Loucy (cell line): Measurements from ENCODE around the gene DUSP2.
A peak's percentile ranks its signal among the peaks of the same experiment; 100 is the strongest.

Experiments
- H2AFZ ChIP-seq: fragments of 200-600 bp; sonication (generic); 2 replicates; pipeline ENCODE4 v1.6.0; 2016; ENCODE audit warnings: antibody characterized with exemption, mild to moderate bottlenecking, low read length, moderate library complexity
- H3F3A ChIP-seq: fragments of 200-600 bp; 2 replicates; pipeline ENCODE4 v1.6.0; 2016; ENCODE audit warnings: antibody characterized with exemption, low read depth, mild to moderate bottlenecking
- H3K27me3 ChIP-seq: fragments of 200-600 bp; sonication (generic); 2 replicates; pipeline ENCODE4 v1.6.1; 2014; ENCODE audit warnings: low read length, mild to moderate bottlenecking; ENCODE audit not compliant: insufficient read depth, poor library complexity, severe bottlenecking
- H3K36me3 ChIP-seq: fragments of 200-600 bp; sonication (generic); 2 replicates; pipeline ENCODE4 v1.6.1; 2016; ENCODE audit warnings: low read length; ENCODE audit not compliant: insufficient read depth
- H3K4me1 ChIP-seq: fragments of 200-600 bp; sonication (generic); 2 replicates; pipeline ENCODE4 v1.5.1; 2014; ENCODE audit warnings: low read length, mild to moderate bottlenecking; ENCODE audit not compliant: insufficient read depth, poor library complexity, severe bottlenecking
- H3K4me2 ChIP-seq: fragments of 200-600 bp; sonication (generic); 2 replicates; pipeline ENCODE4 v1.6.0; 2014; ENCODE audit warnings: antibody characterized with exemption, low read length, low read depth, mild to moderate bottlenecking; ENCODE audit not compliant: poor library complexity, severe bottlenecking
- H3K4me3 ChIP-seq: fragments of 200-600 bp; sonication (generic); 2 replicates; pipeline ENCODE4 v1.5.1; 2014; ENCODE audit warnings: low read length, mild to moderate bottlenecking, mixed read lengths; ENCODE audit not compliant: poor library complexity, severe bottlenecking
- H3K79me2 ChIP-seq: fragments of 200-600 bp; sonication (generic); 2 replicates; pipeline ENCODE4 v1.6.1; 2014; ENCODE audit warnings: low read length; ENCODE audit not compliant: insufficient read depth
- H3K9ac ChIP-seq: fragments of 200-600 bp; sonication (generic); 2 replicates; pipeline ENCODE4 v1.6.0; 2014; ENCODE audit warnings: mild to moderate bottlenecking, low read depth, low read length, moderate library complexity; ENCODE audit not compliant: poor library complexity, severe bottlenecking
- H3K9me2 ChIP-seq: fragments of 200-600 bp; sonication (generic); replicated peaks from 2 replicates; pipeline ENCODE4 v1.6.1; 2016; ENCODE audit warnings: low read depth, low read length, mixed read lengths
- H3K9me3 ChIP-seq: fragments of 200-600 bp; sonication (generic); 2 replicates; pipeline ENCODE4 v1.6.1; 2014; ENCODE audit warnings: mild to moderate bottlenecking, antibody characterized with exemption, low read length, low read depth; ENCODE audit not compliant: insufficient read depth
- H4K20me1 ChIP-seq: fragments of 200-600 bp; sonication (generic); 2 replicates; pipeline ENCODE4 v1.6.0; 2014; ENCODE audit warnings: antibody characterized with exemption, low read length, mild to moderate bottlenecking; ENCODE audit not compliant: insufficient read depth, poor library complexity, severe bottlenecking
- EZH2phosphoT487 ChIP-seq: fragments of 200-600 bp; IDR thresholded peaks from 2 replicates; pipeline ENCODE4 v1.6.1; 2018; ENCODE audit warnings: antibody characterized with exemption, mild to moderate bottlenecking, moderate library complexity, borderline replicate concordance
- TF ChIP-seq, protein P1 (sequence below): fragments of 200-600 bp; sonication (generic); conservative IDR thresholded peaks from 2 replicates; pipeline ENCODE4 v1.5.1; 2014; ENCODE audit warnings: mild to moderate bottlenecking, antibody characterized with exemption, low read length

Gene DUSP2

GRCh38 chr2:96102596-96103186 lies 42.5 kb downstream of the DUSP2 start:
- H3K4me2 ChIP-seq: no peak overlapping the region
- TF ChIP-seq, protein P1, sequence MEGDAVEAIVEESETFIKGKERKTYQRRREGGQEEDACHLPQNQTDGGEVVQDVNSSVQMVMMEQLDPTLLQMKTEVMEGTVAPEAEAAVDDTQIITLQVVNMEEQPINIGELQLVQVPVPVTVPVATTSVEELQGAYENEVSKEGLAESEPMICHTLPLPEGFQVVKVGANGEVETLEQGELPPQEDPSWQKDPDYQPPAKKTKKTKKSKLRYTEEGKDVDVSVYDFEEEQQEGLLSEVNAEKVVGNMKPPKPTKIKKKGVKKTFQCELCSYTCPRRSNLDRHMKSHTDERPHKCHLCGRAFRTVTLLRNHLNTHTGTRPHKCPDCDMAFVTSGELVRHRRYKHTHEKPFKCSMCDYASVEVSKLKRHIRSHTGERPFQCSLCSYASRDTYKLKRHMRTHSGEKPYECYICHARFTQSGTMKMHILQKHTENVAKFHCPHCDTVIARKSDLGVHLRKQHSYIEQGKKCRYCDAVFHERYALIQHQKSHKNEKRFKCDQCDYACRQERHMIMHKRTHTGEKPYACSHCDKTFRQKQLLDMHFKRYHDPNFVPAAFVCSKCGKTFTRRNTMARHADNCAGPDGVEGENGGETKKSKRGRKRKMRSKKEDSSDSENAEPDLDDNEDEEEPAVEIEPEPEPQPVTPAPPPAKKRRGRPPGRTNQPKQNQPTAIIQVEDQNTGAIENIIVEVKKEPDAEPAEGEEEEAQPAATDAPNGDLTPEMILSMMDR: no peak
- TF ChIP-seq EZH2phosphoT487: no peak
- H3K36me3 ChIP-seq: no peaks in the 10 kb centered on the region
- peaks cover 14% of the 10 kb centered on the region for H3K4me1 ChIP-seq
- no peaks in the 10 kb centered on the region for H4K20me1 ChIP-seq
- H3K27me3 ChIP-seq: no peaks in the 10 kb centered on the region
- H3K9me2 ChIP-seq: no peaks in the 10 kb centered on the region
- H2AFZ ChIP-seq: no peak overlapping the region
- H3F3A ChIP-seq: no peaks in the 10 kb centered on the region
- H3K9me3 ChIP-seq: no peaks in the 10 kb centered on the region
- no peak overlapping the region for H3K9ac ChIP-seq
- H3K4me3 ChIP-seq: no peak overlapping the region
- H3K79me2 ChIP-seq: no peaks in the 10 kb centered on the region

- Histone ChIP-seq H3K9me2 (no peaks in the 10 kb centered on the region), H3K4me1 (peaks cover 14% of the 10 kb centered on the region), H3K9ac (peak overlapping the region; percentile 64), H3K4me3 (no peak overlapping the region), H3K36me3 (no peaks in the 10 kb centered on the region), H3K9me3 (no peaks in the 10 kb centered on the region), H3K27me3 (no peaks in the 10 kb centered on the region), H2AFZ (no peak overlapping the region), H3F3A (no peaks in the 10 kb centered on the region), H3K79me2 (no peaks in the 10 kb centered on the region), H4K20me1 (no peaks in the 10 kb centered on the region), H3K4me2 (no peak overlapping the region)
- TF ChIP-seq EZH2phosphoT487: no peak
These were observed 44.3 kb downstream of the DUSP2 start for GRCh38 chr2:96100893-96101304.

DNA sequence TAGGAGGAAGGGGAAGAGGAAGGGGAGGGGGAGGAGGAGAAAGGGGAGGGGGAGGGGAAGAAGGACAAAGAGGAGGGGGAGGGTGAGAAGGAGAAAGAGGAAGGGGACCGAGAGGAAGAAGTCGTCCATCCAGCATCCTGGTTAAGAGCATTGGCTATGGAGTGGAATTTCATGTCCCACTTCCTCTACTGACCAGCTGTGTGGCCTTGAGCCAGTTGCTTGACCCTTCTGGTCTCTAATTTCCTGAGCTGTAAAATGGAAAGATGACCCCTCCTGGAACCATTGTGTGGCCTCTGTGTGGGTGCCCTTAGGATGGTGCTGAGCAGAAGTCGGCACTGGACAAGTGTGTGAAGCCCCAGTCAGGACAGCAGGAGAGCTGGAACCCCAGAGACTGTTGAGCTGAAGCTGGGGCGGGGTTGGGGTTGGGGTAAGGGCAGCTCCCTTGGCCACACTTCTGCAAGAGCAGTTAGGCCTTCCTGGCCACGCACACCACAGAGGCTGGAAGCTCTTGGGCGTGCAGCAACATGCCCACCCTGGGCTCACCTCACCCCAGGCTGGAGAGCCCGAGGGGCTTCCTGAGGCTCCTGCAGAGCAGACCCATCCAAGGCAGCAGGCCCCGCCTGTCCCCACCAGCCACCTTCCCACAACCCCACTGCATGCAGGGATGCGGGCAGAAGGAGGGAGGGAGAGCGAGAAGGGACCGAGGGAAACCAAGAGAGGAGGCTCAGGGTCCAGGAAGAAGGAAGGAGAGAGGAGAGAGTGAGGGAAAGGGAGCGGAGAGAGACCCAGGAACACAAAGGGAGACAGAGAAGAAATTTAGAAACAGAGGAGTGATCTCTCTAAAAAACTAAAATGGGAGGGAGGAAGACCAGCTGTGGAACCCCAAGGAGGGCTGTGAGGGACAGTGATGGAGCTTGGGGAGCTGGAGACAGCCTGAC lies 45.1 kb downstream of the DUSP2 start:
- TF ChIP-seq, protein P1: no peak
- no peak for TF ChIP-seq EZH2phosphoT487
- no peaks in the 10 kb centered on the region for H4K20me1 ChIP-seq
- H3F3A ChIP-seq: no peaks in the 10 kb centered on the region
- H3K36me3 ChIP-seq: no peaks in the 10 kb centered on the region
- H2AFZ ChIP-seq: peak overlapping the region; percentile 71
- H3K4me3 ChIP-seq: no peak overlapping the region
- no peaks in the 10 kb centered on the region for H3K27me3 ChIP-seq
- H3K9me2 ChIP-seq: no peaks in the 10 kb centered on the region
- H3K79me2 ChIP-seq: no peaks in the 10 kb centered on the region
- peak overlapping the region; percentile 64 for H3K9ac ChIP-seq
- peaks cover 14% of the 10 kb centered on the region for H3K4me1 ChIP-seq
- H3K4me2 ChIP-seq: no peak overlapping the region
- no peaks in the 10 kb centered on the region for H3K9me3 ChIP-seq
